NCI-H1105 treated with DMSO at 0.1 percent for 48 hours (cell line): ENCODE data around the gene UNC5B.

Experiments
- DNase-seq: peaks from one replicate; lab custom pipeline; 2025; lab: John Stamatoyannopoulos, UW

Gene UNC5B

GRCh38 chr10:71212318-71213126, at the start of gene UNC5B:
UNC5B (plus strand) TSS chr10:71212570; CDS start chr10:71212986, 416 bp downstream.
- DNase-seq: peak; percentile 73

DNA sequence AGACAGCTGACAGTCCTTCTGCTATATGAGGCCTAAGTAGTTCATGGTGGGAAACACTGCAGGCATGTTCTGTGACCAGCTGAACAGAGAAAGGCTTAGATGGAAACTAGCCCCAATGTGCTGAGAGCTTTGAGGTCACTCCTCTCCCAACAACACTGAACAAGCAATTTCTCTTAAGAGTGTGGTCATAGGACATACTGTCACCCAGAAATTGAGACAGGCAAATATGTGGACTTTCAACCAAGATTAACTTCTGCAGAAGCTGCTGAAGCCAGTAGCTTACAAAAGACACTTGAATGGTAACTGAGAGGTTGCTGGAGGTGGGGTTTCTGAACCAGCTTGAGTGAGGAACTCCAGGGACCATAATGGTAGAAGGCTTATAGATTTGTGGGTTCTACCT, 38.9 kb upstream of the UNC5B start:
- DNase-seq: no peak

DNA sequence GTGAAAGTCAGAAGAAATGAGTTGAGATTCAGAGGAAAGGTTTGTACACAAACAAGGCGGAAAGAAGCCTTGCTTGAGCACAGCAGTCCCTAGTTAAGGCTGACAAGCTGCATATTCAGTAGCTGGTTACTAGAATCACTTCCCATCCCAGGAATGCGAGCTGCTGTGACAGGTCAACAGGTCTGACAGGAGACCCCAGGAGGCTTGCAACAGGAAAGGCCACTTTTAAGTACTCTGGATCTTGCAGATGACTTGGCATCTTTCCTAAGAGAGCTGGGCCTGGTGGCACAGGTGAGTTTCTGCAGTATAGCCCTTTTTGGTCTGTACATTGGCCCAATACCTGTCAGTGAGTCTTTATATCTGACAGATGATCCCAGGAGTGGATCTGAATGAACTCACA, 35.7 kb upstream of the UNC5B start:
- DNase-seq: no peak

DNA sequence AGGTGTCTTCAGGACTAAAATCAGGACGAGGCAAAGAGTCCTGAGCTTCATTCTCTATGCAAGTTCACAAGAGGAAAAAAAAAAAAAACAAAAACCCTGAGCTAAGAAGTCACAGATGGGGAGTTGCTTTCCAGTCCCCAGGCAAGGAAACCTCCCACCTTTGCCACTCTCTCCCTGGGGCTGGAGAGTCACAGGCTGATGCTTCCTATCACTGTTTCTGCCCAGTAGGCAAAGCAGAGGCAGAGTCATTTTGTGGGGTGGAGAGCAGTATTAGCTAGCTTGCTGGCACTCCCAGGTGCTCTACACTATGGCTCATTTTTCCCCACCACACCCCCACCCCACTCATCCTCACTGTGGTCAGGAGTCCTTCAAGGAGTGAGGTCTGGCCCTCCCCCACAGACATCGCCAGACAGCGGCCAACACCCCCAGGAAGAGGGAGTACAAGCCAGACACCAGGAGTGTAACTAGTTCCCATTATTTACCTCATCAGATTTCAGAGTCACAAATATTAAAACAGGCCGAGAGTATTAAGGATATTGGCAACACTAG, 34.6 kb upstream of the UNC5B start:
- no peak for DNase-seq

DNA sequence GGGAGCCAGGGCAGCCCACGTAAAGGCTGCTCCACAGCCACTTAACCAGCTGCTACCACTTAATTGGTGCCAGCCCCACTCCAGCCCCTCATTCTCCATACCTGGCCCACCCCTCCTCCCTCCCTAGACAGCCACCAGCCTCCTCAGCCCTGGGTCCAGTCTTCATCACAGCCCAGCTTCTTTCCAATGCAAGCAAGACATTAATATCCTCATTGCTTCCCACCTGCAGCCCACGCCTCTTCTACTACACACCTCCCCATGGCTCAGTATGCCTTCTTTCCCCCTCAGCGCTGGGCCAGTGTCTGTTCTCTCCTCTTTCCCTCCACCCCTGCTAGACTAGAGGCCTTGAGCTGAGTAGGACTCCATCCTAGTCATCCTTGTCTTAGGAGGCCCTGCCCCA, 33.5 kb upstream of the UNC5B start:
- no peak for DNase-seq

DNA sequence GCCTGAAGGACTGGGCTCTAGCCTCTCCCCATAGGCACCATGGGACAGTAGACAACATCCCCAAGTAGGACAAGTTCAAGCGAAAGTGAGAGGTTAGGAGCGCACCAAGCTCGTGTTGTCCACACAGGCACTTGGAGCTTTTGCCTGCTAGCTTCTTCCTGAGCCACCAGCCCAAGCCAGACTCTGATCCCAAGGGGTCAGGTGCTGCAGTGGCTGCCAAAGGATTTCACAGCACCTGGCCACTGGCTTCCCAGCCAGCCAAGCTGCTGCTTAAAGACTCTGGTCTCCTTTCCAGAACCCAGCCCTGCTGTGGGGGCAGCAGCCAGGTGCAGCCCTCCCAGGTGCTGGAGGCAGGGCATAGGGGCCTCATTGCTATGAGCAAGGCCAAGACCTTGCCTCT, 33.0 kb upstream of the UNC5B start:
- DNase-seq: peak; percentile 7

GRCh38 chr10:71184421-71184820, 27.9 kb upstream of the UNC5B start:
- DNase-seq: no peak

DNA sequence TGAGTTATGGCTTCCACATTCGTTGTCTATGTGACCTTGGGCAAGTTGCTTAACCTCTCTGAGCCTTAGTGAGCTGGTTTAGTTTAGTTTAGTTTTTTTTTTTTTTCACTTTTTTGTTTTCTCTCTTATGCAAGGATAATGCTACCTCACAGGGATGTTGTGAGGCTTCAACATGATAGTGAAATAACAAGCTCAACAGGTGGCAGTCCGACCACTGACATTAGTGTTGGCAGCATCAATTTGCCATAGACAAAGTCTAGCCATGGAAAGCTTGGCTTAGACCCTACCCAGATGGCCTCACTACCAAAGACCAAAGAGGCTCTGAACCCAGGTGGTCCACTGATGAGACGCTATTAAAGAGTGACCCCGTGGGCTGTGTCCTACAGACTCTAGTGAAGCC, 27.2 kb upstream of the UNC5B start:
- no peak for DNase-seq

DNA sequence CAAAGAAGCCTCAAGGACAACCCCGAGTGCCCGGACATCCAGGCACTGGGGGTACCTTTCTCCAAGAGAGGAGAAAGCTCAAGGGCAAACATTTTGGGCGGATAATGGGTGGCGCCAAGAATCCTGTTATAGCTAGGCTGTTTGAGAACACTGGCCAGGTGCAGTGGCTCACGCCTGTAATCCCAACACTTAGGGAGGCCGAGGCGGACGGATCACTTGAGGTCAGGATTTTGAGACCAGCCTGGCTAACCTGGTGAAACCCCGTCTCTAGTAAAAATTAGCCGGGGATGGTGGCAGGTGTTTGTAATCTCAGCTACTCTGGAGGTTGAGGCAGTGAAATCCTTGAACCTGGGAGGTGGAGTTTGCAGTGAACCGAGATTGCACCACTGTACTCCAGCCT, 25.2 kb upstream of the UNC5B start:
- no peak for DNase-seq

- no peak for DNase-seq
Observed at GRCh38 chr10:71187600-71187999, 24.8 kb upstream of the UNC5B start.

- DNase-seq: no peak
Observed at GRCh38 chr10:71188201-71188600, 24.2 kb upstream of the UNC5B start.

DNA sequence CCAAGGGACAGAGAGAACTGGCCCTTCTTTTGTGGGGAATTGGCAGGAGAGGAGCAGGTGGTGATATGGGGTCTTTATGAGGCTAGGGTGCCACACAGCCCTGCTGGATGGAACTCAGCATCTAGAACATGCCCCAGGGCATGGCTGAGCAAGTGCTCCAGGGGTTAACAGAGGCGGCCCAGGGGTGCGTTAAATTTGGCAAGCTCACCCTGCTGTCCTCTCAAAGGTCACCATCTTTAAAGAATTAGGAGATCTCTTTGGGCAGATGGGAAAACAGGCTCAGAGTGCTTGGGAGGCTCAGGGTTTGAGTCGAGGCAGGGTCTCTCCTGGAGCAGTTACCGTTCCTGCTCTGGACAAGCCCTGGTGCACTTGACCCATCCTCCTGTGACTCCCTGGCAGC, 21.4 kb upstream of the UNC5B start:
- no peak for DNase-seq

- DNase-seq: no peak
Observed at GRCh38 chr10:71191551-71192076, 20.8 kb upstream of the UNC5B start.

DNA sequence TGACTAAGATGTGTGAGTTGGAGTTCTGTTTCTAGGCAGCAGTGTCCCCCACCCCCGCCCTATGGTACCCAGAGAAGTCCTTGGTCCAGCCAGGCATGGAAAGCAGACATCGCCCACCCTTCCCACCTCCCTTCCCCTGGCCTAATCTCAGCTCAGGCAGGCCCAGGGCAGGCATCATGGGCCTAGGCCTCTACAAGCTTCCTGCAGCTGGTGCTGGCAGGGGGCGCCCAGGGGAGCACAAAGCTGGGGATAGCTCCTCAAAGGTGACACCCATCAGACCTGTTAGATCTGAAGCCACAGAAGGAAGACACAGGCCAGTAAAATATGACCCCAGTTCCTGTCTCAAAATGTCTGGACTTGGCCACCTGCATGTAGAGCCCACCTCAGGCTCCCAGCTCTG, 18.9 kb upstream of the UNC5B start:
- no peak for DNase-seq

DNA sequence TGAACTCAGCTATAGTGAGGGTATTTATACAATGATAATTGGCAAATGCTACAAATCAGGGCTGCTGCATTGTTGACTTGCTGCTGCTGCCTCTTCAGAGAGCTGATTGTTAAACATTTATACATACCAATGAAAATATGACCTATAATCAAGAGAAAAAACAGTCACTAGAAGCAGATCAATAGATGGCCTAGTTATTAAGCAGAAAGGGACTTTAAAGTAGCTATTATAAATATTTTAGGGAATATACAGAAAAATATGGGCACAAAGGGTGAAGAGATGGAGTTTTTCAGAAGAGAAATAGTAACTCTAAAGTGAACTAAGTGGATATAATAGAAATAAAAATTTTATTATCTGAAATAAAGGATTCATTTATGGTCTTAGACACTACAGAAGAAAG, 14.4 kb upstream of the UNC5B start:
- no peak for DNase-seq

GRCh38 chr10:71201849-71202248, 10.5 kb upstream of the UNC5B start:
- no peak for DNase-seq

DNA sequence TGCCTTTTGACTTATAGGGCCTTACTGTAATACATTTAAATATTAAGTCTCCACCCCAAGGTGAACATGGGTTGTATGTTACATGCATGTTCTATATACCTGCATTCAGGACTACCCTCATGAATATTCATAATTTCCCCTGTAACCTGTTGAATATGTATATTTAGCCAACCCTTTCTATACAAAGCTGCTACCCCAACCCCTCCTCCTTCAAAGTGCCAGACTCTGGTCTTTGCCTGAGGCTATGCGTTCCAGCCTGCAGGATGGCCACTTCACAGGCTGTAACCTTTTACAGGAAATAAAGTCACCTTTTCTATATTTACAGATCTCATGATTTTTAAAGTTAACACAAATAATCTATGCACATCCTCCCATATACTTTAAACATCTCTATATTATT, 10.1 kb upstream of the UNC5B start:
- no peak for DNase-seq

GRCh38 chr10:71203124-71203523, 9.2 kb upstream of the UNC5B start:
- DNase-seq: no peak

DNA sequence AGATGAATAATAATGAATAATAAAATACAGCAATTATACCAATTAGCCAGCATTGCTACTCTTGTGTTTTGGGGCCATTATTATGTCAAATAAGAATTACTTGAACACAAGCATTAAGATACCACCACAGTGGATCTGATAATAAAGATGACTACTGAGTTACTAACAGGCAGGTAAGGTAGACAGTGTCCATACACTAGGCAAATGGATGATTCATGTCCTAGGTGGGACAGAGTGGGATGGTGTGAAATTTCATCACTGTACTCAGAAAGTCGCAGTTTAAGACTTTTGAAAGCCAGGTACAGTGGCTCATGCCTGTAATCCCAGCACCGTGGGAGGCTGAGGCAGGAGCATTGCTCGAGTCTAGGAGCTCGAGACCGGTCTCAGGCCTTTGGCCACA, 8.7 kb upstream of the UNC5B start:
- DNase-seq: no peak

GRCh38 chr10:71204746-71205145, 7.6 kb upstream of the UNC5B start:
- DNase-seq: no peak

DNA sequence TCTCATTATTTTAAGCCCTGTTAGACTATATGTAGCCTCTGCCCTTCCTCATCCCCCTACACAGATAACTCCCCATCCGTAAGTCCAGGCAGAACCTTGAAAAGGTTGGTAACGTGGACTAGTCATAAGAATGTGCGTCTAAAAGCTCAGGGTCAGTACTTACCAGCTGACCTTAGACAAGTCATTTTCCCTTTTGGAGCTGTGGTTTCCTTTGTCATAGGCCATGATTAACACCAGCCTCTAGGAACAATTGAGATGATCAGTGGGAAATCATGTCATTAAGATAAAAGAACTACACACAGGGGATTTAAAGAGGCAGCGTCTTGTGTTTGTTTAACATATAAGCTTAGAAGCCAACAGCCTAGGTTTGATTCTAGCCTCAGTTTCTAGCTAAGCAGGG, 6.9 kb upstream of the UNC5B start:
- DNase-seq: no peak

DNA sequence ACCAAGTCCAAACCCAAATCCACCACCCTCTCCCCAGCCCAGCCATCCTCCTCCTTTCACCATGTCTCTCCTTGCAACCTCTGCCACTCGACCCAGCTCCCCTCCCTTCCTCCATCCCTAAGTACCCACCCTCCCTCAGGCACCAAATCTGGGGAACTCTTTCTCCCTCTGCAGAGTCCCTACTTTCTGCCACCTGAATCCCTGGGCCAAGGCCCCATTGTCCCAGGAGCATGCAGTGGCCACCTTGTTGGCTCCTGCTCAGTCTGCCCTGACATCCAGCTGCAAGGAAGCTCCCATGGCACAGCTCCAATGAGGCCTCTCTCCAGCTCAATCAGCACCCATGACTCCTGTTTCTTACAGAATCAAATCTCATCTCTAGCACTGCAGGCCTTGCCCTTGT, 5.5 kb upstream of the UNC5B start:
- no peak for DNase-seq

- DNase-seq: no peak
Observed at GRCh38 chr10:71207578-71207977, 4.8 kb upstream of the UNC5B start.

DNA sequence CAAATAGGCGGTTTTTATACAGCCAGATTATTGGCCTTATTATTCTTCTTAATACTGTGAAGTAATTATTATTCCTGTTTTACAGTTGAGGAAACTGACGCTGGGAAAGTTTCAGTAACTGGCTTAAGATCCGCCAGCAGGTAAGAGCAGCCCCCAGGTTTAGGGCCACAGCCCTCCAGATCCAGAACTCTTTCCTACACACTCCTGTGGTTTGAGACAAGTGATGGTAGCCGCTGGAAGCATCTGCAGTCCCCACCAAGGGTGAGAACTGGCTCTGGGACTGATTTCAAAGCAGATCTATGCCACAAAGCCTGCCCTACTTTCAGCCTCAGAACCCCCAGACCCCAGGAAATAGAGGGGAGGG, 3.0 kb upstream of the UNC5B start:
- DNase-seq: no peak
